ENCODE measurements around the gene CNPY1.

- TF ChIP-seq POLR2AphosphoS5 (IDR thresholded peaks at IDR 0.05): no peak
- no peak for TF ChIP-seq CTCF (IDR thresholded peaks at IDR 0.05)
Measured at GRCh38 chr7:155482511-155483183, 63.7 kb downstream of the CNPY1 start.
